OCI-LY1 (cell line): ENCODE results near the gene MESP1.

Experiments
- H2AFZ ChIP-seq: fragments of 200-600 bp; sonication (generic), shearing (Covaris generic); 2 replicates; pipeline ENCODE4 v1.6.0; 2014; ENCODE audit warnings: antibody characterized with exemption, mild to moderate bottlenecking, low read length
- H3F3A ChIP-seq: fragments of 200-600 bp; sonication (generic), shearing (Covaris generic); 2 replicates; pipeline ENCODE4 v1.6.0; 2014; ENCODE audit warnings: mild to moderate bottlenecking, antibody characterized with exemption, low read length, moderate library complexity; ENCODE audit not compliant: insufficient read depth
- H3K27ac ChIP-seq: fragments of 200-600 bp; sonication (generic); 2 replicates; pipeline ENCODE4 v1.5.1; 2014; ENCODE audit warnings: low read length, mixed run types, mild to moderate bottlenecking, low read depth; ENCODE audit not compliant: poor library complexity, severe bottlenecking
- H3K27me3 ChIP-seq: fragments of 200-600 bp; sonication (generic); 2 replicates; pipeline ENCODE4 v1.6.0; 2014; ENCODE audit warnings: antibody characterized with exemption, mild to moderate bottlenecking, low read length, moderate library complexity; ENCODE audit not compliant: insufficient read depth
- H3K36me3 ChIP-seq: fragments of 200-600 bp; sonication (generic); 2 replicates; pipeline ENCODE4 v1.6.1; 2014; ENCODE audit warnings: mild to moderate bottlenecking, antibody characterized with exemption, low read length, moderate library complexity, mixed read lengths; ENCODE audit not compliant: insufficient read depth
- H3K4me1 ChIP-seq: fragments of 200-600 bp; sonication (generic); 2 replicates; pipeline ENCODE4 v1.5.1; 2014; ENCODE audit warnings: mild to moderate bottlenecking, low read length, moderate library complexity; ENCODE audit not compliant: insufficient read depth, severe bottlenecking
- H3K4me2 ChIP-seq: fragments of 200-600 bp; sonication (generic), shearing (Covaris generic); 2 replicates; pipeline ENCODE4 v1.6.1; 2014; ENCODE audit warnings: low read length
- H3K4me3 ChIP-seq: fragments of 200-600 bp; sonication (generic); 2 replicates; pipeline ENCODE4 v1.5.1; 2014; ENCODE audit warnings: low read length, low read depth, mild to moderate bottlenecking, mixed read lengths; ENCODE audit not compliant: poor library complexity, severe bottlenecking
- H3K79me2 ChIP-seq: fragments of 200-600 bp; shearing (Covaris generic); 2 replicates; pipeline ENCODE4 v1.6.1; 2016; ENCODE audit warnings: mixed run types, low read length, mixed read lengths; ENCODE audit not compliant: insufficient read depth
- H3K9ac ChIP-seq: fragments of 200-600 bp; sonication (generic), shearing (Covaris generic); 2 replicates; pipeline ENCODE4 v1.6.1; 2014; ENCODE audit warnings: mild to moderate bottlenecking, low read length, mixed read lengths
- H3K9me2 ChIP-seq: fragments of 200-600 bp; sonication (generic), shearing (Covaris generic); 2 replicates; pipeline ENCODE4 v1.6.1; 2014; ENCODE audit warnings: low read depth, mild to moderate bottlenecking, low read length, mixed read lengths
- H3K9me3 ChIP-seq: fragments of 200-600 bp; shearing (Covaris generic); 2 replicates; pipeline ENCODE4 v1.6.1; 2014; ENCODE audit warnings: low read length, mixed read lengths
- H4K20me1 ChIP-seq: fragments of 200-600 bp; sonication (generic), shearing (Covaris generic); 2 replicates; pipeline ENCODE4 v1.6.0; 2016; ENCODE audit warnings: mild to moderate bottlenecking, low read length; ENCODE audit not compliant: insufficient read depth
- EZH2 ChIP-seq: fragments of 200-600 bp; sonication (generic), shearing (Covaris generic); IDR thresholded peaks from 2 replicates; pipeline ENCODE4 v1.8.0; 2017; ENCODE audit warnings: borderline replicate concordance, mixed run types, mild to moderate bottlenecking, antibody characterized with exemption, low read length, moderate library complexity, mixed read lengths
- TF ChIP-seq, protein P1 (sequence below): fragments of 200-600 bp; sonication (generic), shearing (Covaris generic); IDR thresholded peaks from 2 replicates; pipeline ENCODE4 v1.5.1; 2017; ENCODE audit warnings: mild to moderate bottlenecking, antibody characterized with exemption, low read length, moderate library complexity, mixed read lengths

The MESP1 gene

DNA sequence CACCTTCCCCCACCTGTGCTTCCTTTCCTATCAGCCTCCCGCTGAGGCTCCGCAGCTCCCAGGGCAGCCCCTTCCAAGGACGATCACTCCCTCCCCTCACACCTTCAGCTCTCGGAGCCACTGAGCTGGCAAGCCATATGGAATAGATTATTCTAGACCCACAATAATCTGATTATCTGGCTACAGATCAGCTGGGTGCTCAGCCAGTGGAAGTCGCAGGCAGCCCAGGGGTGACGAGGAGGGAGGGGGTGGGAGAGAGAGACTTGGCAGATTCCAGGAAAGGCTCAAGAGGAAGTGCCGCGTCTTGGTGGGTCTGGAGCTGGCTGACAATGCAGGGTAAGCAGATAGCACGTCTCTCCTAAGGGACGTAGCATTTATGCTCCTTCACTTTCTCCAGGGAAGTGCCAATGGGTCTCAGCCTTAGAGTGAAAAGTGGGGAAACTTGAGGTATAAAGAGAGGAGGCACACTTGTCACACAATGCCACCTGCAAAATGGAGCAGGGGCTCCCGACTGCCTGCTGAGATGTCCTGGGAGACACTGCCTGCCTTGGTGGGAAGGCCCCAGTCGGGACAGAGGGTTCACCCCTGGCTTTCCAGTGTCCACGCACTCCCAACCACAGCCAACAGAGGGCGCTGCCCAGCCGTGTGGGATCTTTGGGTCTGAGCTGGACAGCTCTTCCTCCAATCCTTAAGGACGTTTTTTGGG is 9.4 kb upstream of the MESP1 start:
- Histone ChIP-seq H3K4me2 (no peak overlapping the region), H3K27me3 (peaks cover 7% of the 10 kb centered on the region; the same call in 1 of the 2 replicates), H3K36me3 (no peaks in the 10 kb centered on the region), H4K20me1 (no peaks in the 10 kb centered on the region), H3K9ac (no peak overlapping the region), H2AFZ (no peak overlapping the region), H3K9me3 (no peaks in the 10 kb centered on the region), H3K79me2 (no peaks in the 10 kb centered on the region), H3K9me2 (no peaks in the 10 kb centered on the region), H3K4me3 (no peak overlapping the region), H3F3A (no peaks in the 10 kb centered on the region), H3K4me1 (no peaks in the 10 kb centered on the region), H3K27ac (no peak overlapping the region)
- TF ChIP-seq, protein P1, sequence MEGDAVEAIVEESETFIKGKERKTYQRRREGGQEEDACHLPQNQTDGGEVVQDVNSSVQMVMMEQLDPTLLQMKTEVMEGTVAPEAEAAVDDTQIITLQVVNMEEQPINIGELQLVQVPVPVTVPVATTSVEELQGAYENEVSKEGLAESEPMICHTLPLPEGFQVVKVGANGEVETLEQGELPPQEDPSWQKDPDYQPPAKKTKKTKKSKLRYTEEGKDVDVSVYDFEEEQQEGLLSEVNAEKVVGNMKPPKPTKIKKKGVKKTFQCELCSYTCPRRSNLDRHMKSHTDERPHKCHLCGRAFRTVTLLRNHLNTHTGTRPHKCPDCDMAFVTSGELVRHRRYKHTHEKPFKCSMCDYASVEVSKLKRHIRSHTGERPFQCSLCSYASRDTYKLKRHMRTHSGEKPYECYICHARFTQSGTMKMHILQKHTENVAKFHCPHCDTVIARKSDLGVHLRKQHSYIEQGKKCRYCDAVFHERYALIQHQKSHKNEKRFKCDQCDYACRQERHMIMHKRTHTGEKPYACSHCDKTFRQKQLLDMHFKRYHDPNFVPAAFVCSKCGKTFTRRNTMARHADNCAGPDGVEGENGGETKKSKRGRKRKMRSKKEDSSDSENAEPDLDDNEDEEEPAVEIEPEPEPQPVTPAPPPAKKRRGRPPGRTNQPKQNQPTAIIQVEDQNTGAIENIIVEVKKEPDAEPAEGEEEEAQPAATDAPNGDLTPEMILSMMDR = peak; percentile 91
- no peak for TF ChIP-seq EZH2

DNA sequence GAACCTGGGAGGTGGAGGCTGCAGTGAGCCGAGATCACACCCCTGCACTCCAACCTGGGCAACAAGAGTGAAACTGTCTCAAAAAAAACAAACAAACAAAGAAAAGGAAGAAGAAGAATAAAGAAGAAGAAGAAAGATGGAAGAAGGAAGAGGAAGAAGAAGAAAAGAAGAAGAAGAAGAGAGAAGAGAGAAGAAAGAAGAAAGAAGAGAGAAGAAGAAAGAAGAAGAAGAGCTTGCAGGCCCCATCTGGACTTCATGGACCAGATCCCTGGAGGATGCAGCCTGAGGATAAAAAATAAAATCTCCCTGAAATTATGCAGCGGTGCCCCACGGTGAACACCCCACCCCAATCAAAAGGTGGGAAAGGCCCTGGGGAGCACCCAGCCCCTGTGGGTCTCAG is 8.8 kb upstream of the MESP1 start:
- Histone ChIP-seq H4K20me1 (no peaks in the 10 kb centered on the region), H3F3A (no peaks in the 10 kb centered on the region), H3K36me3 (no peaks in the 10 kb centered on the region), H3K27ac (no peak overlapping the region), H3K4me3 (no peak overlapping the region), H3K9me3 (no peaks in the 10 kb centered on the region), H3K9me2 (no peaks in the 10 kb centered on the region), H3K79me2 (no peaks in the 10 kb centered on the region), H3K9ac (no peak overlapping the region), H3K4me2 (no peak overlapping the region), H2AFZ (no peak overlapping the region), H3K27me3 (peaks cover 7% of the 10 kb centered on the region; the same call in 1 of the 2 replicates), H3K4me1 (no peaks in the 10 kb centered on the region)
- TF ChIP-seq EZH2 = no peak

DNA sequence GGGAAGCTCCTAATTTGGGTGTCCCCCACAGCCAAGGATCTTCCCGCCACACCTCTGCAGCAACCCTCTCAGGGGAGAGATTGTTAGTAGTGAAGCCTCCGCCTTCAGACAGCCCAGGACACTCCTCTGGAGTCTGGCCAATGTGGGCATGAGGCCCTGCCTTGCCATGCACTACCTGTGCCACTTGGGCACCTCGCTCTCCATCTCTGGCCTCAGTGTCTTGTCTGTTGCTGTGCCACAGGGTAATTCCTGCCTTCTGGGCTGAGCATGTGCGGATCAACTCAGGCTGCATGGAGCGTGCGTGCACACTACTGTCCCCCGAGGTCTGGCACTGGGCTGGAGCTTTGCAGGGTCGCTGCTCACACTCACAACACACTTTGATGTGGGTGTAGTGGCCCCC is 7.9 kb upstream of the MESP1 start:
- no peaks in the 10 kb centered on the region for H3K9me2 ChIP-seq
- H3K4me3 ChIP-seq = no peak overlapping the region
- no peaks in the 10 kb centered on the region for H3K4me1 ChIP-seq
- TF ChIP-seq EZH2 = no peak
- TF ChIP-seq, protein P1 = no peak
- H3K9ac ChIP-seq = no peak overlapping the region
- no peaks in the 10 kb centered on the region for H3K79me2 ChIP-seq
- H3K4me2 ChIP-seq = no peak overlapping the region
- H3K27ac ChIP-seq = no peak overlapping the region
- no peaks in the 10 kb centered on the region for H3K9me3 ChIP-seq
- H2AFZ ChIP-seq = no peak overlapping the region
- no peaks in the 10 kb centered on the region for H3K36me3 ChIP-seq
- no peaks in the 10 kb centered on the region for H3F3A ChIP-seq
- peaks cover 7% of the 10 kb centered on the region; the same call in 1 of the 2 replicates for H3K27me3 ChIP-seq
- no peaks in the 10 kb centered on the region for H4K20me1 ChIP-seq

DNA sequence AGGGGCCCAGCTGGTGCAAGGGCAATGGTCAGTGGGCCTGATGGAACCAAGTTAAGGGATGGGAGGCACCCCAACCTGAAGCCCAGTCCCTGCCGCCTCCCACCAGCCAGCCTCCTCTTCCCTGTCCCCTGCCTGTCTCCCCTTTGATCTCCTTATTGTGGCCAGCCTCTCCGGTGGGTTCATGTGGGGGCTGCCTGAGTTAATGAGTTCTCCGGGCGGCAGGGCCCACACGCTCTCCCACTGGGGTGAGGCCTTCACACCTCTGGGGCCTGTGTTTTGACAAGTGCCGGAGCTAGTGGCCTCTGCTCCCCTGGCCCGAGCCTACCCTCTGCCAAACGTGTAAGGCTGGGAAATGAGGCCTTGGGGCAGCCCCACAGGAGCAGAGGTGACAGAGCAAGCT is 7.2 kb upstream of the MESP1 start:
- no peaks in the 10 kb centered on the region for H3K4me1 ChIP-seq

More for the DNA sequence above, 7.2 kb upstream of the MESP1 start:
- Histone ChIP-seq H3F3A (no peaks in the 10 kb centered on the region), H3K27me3 (peaks cover 7% of the 10 kb centered on the region; the same call in 1 of the 2 replicates), H3K27ac (no peak overlapping the region), H3K4me3 (no peak overlapping the region), H2AFZ (no peak overlapping the region), H3K9ac (no peak overlapping the region), H3K9me2 (no peaks in the 10 kb centered on the region), H3K9me3 (no peaks in the 10 kb centered on the region), H4K20me1 (no peaks in the 10 kb centered on the region), H3K4me2 (no peak overlapping the region), H3K79me2 (no peaks in the 10 kb centered on the region), H3K36me3 (no peaks in the 10 kb centered on the region)
- no peak for TF ChIP-seq EZH2
- TF ChIP-seq, protein P1 = no peak
